ENCODE data around the gene XRN1. TPM values are rescaled to one million over a fixed set of nuclear protein-coding genes. Genes with fewer than 3 reads are reported as not detected.

Gene XRN1
- total and polyA plus RNA-seq, 7 donors = 5.4 to 45.7 (median 29.5) TPM

DNA sequence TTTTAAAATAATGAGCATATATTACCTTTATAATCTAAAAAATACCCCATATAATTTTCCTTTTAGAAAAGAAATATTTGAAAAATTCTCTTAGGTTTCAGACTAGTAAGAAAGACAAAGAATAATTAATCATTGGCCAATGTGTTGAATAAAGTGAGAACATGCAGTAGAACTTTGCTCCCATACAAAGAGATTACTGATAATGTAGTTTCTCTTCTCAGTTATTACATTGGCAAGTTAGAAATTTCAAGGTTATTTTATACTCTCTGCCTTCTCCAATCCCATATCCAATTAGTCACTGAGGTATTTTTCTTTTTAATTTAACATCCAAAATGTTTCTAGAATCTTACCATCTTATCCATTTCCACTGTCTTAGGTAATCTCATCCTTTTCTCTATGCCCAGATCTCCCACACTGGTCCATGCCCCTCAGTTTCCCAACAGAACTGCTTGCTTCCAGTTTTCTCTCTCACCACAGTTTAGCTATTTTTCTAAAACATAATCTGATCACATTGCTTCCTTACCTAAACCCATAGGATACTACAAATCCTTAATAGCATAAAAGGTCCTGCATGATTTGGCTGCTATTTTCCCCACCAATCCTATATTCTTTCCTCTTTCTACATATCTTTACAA is 10.8 kb downstream of the XRN1 start:
- Histone ChIP-seq H3K4me1 (peaks cover 0 to 4% (median 0%) of the 10 kb centered on the region in 4 donors), H3K27me3 (no peaks in the 10 kb centered on the region), H3K36me3 (peaks cover 0 to 15% (median 0%) of the 10 kb centered on the region in 4 donors), H3K27ac (no peak overlapping the region), H3K9me3 (no peaks in the 10 kb centered on the region), H3K4me3 (no peak overlapping the region)
- DNase-seq = no peak
- TF ChIP-seq EP300 (IDR thresholded peaks at IDR 0.05) (no peak), POLR2A (IDR thresholded peaks at IDR 0.05) (no peak), POLR2AphosphoS5 (IDR thresholded peaks at IDR 0.05) (no peak)
- TF ChIP-seq, protein P1, sequence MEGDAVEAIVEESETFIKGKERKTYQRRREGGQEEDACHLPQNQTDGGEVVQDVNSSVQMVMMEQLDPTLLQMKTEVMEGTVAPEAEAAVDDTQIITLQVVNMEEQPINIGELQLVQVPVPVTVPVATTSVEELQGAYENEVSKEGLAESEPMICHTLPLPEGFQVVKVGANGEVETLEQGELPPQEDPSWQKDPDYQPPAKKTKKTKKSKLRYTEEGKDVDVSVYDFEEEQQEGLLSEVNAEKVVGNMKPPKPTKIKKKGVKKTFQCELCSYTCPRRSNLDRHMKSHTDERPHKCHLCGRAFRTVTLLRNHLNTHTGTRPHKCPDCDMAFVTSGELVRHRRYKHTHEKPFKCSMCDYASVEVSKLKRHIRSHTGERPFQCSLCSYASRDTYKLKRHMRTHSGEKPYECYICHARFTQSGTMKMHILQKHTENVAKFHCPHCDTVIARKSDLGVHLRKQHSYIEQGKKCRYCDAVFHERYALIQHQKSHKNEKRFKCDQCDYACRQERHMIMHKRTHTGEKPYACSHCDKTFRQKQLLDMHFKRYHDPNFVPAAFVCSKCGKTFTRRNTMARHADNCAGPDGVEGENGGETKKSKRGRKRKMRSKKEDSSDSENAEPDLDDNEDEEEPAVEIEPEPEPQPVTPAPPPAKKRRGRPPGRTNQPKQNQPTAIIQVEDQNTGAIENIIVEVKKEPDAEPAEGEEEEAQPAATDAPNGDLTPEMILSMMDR (IDR thresholded peaks at IDR 0.05) = no peak
- intact Hi-C loops (cut with DNase I) = no loop called here

DNA sequence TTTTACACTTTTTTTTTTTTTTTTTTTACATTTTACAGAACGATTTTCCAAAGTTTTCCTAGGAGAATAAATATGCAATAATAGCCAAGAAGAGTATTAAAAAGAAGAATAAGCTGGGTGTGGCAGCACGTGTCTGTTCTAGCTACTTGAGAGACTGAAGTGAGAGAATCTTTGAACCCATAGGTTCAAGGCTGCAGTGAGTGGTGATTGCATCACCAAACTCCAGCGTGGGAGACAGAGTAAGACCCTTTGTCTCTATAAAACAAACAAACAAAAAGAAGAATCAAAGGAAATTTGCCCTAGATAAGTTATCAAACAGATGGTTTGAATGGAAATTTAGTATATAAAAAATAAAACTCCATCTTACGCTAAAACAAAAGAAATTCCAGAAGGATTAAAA is 13.3 kb downstream of the XRN1 start:
- TF ChIP-seq, protein P1 (IDR thresholded peaks at IDR 0.05) = no peak
- TF ChIP-seq POLR2AphosphoS5 (IDR thresholded peaks at IDR 0.05) (no peak), EP300 (IDR thresholded peaks at IDR 0.05) (no peak), POLR2A (IDR thresholded peaks at IDR 0.05) (no peak)
- no peak for DNase-seq
- Histone ChIP-seq H3K36me3 (peaks cover 5 to 35% (median 13%) of the 10 kb centered on the region in 4 donors), H3K27me3 (no peaks in the 10 kb centered on the region), H3K4me1 (peaks cover 0 to 4% (median 0%) of the 10 kb centered on the region in 4 donors), H3K9me3 (no peaks in the 10 kb centered on the region), H3K4me3 (no peak overlapping the region), H3K27ac (no peak overlapping the region)
- intact Hi-C loops (cut with DNase I) = no loop called here
- WGBS, 2 donors = 81 to 88% methylated on average over 4 of the region's 4 CpGs

DNA sequence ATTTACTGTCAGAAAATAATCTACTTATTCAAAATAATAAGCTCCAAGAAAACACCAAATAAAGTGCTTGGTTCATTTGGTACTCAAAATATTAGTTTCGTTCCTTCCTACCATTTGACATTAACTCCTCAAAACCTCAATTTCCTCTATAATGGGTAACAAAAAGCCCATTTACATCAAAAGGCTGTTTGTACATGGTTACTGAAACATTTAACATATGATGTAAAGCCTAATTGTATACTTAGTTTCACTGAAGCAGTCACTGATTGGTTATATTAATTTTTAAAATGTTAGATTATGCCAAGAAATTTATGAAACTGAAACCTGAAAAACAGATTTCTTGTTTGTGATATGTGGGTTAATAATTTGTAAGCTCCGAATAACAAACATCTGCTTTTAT is 14.7 kb downstream of the XRN1 start:
- Histone ChIP-seq H3K27ac (no peak overlapping the region), H3K4me1 (peaks cover 0 to 4% (median 0%) of the 10 kb centered on the region in 4 donors), H3K4me3 (no peak overlapping the region), H3K9me3 (no peaks in the 10 kb centered on the region), H3K36me3 (peaks cover 5 to 48% (median 15%) of the 10 kb centered on the region in 4 donors), H3K27me3 (no peaks in the 10 kb centered on the region)
- DNase-seq = no peak
- intact Hi-C loops (cut with DNase I) = no loop called here
- 77 to 87% methylated on average over 2 of the region's 2 CpGs for WGBS, 2 donors
- TF ChIP-seq EP300 (IDR thresholded peaks at IDR 0.05) (no peak), POLR2A (IDR thresholded peaks at IDR 0.05) (no peak), POLR2AphosphoS5 (IDR thresholded peaks at IDR 0.05) (no peak)
- TF ChIP-seq, protein P1 (IDR thresholded peaks at IDR 0.05) = no peak

DNA sequence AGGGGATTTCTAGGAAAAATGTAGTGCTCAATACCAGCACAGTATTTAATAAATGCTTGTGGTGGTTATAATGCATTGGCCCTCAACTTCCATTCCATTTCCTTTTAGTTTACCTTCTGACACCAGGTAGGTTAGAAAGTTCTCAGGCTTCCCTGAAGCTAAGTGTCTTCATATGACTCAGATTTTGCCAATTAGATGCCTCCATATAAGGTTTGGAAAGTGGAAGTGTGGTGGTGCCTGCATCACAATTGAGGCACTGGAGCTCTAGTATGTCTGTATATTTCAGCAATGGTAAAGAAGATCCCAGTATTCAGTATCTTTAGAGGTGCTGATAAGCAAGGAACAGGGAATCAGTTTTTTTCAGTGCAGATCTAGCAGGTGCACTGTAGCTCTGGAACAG is 18.3 kb downstream of the XRN1 start:
- H3K9me3 ChIP-seq = no peaks in the 10 kb centered on the region
- TF ChIP-seq POLR2A (IDR thresholded peaks at IDR 0.05) (no peak), POLR2AphosphoS5 (IDR thresholded peaks at IDR 0.05) (no peak), EP300 (IDR thresholded peaks at IDR 0.05) (no peak)
- TF ChIP-seq, protein P1 (IDR thresholded peaks at IDR 0.05) = no peak
- no peak overlapping the region for H3K27ac ChIP-seq
- intact Hi-C loops (cut with DNase I) = no loop called here
- no peaks in the 10 kb centered on the region for H3K27me3 ChIP-seq
- no peak for DNase-seq
- H3K36me3 ChIP-seq = peaks cover 5 to 48% (median 17%) of the 10 kb centered on the region in 4 donors
- no peak overlapping the region for H3K4me3 ChIP-seq
- peaks cover 0 to 1% (median 0%) of the 10 kb centered on the region in 4 donors for H3K4me1 ChIP-seq

DNA sequence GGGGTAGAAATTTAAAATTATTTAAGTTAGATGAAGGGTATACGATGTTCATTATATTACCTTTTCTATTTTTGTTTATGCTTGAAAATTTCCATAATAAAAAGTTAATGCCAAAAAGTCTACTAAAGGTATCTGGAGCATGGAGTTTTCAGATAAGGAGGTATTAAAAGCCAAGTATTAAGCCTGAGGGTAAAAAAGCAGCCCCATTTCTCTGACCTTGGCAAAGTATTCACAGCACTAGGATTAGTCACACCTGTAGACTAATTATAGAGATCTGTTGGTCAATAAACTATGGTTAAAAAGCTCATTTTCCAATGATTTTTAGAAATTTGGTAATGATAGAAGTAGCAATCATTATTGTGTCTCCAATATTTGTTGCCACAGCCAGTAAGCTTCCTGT is 23.1 kb downstream of the XRN1 start:
- WGBS, 2 donors = 91 to 97% methylated on average over 1 of the region's 1 CpG
- no peaks in the 10 kb centered on the region for H3K27me3 ChIP-seq
- no peaks in the 10 kb centered on the region for H3K9me3 ChIP-seq
- no peak overlapping the region for H3K27ac ChIP-seq
- TF ChIP-seq EP300 (IDR thresholded peaks at IDR 0.05) = no peak
- no peaks in the 10 kb centered on the region for H3K4me1 ChIP-seq
- no peak for DNase-seq
- peaks cover 7 to 65% (median 16%) of the 10 kb centered on the region in 4 donors for H3K36me3 ChIP-seq
- intact Hi-C loops (cut with DNase I) = no loop called here
- no peak overlapping the region for H3K4me3 ChIP-seq
